ENCODE results near the gene CLCN2.

The CLCN2 gene

DNA sequence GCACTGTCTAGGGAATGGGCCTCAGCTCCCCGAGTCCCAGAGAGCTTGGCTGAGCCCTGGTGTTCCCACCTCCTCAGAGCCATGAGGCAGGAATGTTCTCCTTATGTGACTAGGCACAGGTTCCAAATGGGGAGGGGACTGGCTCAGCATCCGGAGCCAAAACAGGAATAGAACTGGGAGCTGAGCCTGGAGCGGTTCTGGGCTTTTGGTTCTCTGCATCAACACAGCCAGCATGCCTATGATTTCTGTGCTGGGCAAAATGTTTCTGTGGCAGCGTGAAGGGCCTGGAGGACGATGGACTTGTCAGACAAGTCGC lies 24.0 kb downstream of the CLCN2 start, which contains the start of gene FAM131A:
Gene FAM131A (plus strand): TSS at position 202 of the 316 bp plus-strand sequence. CDS start 31 bp downstream, at position 233.
- peaks cover 14% of the 10 kb centered on the region for H3K36me3 ChIP-seq (ENCODE audit: insufficient read depth, low read length)
- H3K4me1 ChIP-seq (ENCODE audit: insufficient read depth, low read length), result peaks cover 23% of the 10 kb centered on the region
- H3K9ac ChIP-seq (ENCODE audit: low read depth, low read length), result peak within 1 kb of the TSS; percentile 76

DNA sequence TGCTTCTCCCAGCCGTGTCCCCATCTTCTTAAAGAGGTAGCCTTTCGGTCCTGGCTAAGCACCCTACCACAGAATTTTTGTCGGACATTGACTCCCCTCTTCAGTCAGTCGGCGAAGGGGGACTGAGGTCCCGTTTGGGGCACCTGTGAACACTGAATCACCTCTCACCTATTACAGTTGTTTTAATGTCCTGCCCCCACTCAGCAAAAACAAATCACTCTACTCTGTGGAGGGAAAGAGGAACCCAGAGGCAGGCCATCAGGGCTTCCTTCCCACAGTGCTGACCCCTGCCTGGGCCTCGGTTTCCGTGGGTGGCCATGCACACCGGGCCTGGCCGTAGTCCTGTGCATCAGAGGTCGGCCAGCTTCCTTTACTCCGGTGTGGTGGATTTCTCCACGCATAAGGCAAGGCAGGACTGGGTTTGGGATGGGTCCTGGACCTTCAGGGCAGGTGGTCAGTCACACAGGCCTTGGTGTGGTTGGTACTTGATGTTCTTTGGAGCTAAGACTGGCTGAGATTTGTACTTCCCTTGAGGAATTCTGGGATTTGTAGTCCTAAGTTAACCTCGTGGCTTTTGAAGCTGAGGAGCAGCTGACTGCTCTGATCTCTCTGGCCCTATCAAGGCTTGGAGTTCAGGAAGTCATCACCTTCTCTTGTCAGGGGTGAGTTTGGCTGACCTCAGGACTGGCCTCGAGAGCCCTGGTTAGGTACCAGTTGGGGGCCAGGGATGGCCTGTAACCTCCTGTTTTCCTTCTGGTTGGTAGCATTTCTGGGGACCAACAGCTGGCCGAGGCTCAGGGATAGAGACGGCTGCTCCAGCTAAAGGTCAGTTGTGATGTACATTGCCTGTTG lies 24.6 kb downstream of the CLCN2 start:
- peaks cover 19% of the 10 kb centered on the region for H3K36me3 ChIP-seq (ENCODE audit: insufficient read depth, low read length)
- H3K4me1 ChIP-seq (ENCODE audit: insufficient read depth, low read length), result peaks cover 22% of the 10 kb centered on the region
- H3K9ac ChIP-seq (ENCODE audit: low read depth, low read length), result peak overlapping the region; percentile 76

More for the DNA sequence above, 24.0 kb downstream of the CLCN2 start, which contains the start of gene FAM131A:
- H3K9me3 ChIP-seq (ENCODE audit: control insufficient read depth, insufficient read depth, low read length), result no peaks in the 10 kb centered on the region

DNA sequence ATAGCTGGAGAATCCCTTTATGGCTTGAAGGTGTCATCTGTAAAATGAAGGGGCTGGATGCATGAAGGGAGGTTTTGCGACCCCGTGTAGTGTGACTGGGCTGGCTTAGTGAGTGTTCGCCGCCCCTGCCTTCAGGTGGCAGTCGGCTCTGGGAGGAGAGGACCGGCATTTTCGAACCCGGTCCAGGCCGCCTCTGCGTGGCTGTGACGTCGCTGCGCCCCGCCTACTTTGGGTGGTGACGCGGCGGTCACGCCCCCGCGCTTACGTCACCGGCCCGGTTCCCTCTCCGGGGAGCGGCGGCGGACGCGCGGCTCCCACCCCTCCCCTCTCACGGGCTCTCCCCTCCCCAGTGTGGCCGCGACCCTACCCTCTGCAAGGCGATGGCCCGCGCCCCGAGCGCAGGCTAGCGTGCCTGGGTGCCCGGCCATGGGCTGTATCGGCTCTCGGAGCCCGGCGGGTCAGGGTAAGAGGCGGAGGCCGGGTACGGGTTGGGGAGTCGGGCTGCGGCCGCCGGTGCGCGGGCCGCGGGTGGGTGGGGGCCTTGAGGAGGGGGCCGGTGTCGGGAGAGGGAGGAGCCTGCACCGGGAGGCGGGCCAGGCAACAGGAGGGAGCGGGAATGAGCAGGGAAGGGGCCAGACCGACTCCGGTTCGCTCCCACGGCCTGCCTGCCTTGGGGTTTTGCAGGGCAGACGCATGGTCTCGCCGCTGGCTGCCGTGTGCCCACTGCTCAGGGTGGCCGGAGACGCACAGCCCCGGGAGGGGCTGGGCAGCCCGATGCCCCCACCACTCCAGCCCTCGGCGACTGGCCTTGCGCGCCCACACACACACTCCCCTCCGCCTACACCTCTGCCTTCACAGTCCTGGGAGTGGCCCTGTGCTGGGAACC lies 25.5 kb downstream of the CLCN2 start:
- peak overlapping the region; percentile 76 for H3K9ac ChIP-seq (ENCODE audit: low read depth, low read length)
- no peaks in the 10 kb centered on the region for H3K9me3 ChIP-seq (ENCODE audit: control insufficient read depth, insufficient read depth, low read length)
- peaks cover 27% of the 10 kb centered on the region for H3K36me3 ChIP-seq (ENCODE audit: insufficient read depth, low read length)
- peaks cover 14% of the 10 kb centered on the region for H3K4me1 ChIP-seq (ENCODE audit: insufficient read depth, low read length)

More for the DNA sequence above, 24.6 kb downstream of the CLCN2 start:
- H3K9me3 ChIP-seq (ENCODE audit: control insufficient read depth, insufficient read depth, low read length), result no peaks in the 10 kb centered on the region

DNA sequence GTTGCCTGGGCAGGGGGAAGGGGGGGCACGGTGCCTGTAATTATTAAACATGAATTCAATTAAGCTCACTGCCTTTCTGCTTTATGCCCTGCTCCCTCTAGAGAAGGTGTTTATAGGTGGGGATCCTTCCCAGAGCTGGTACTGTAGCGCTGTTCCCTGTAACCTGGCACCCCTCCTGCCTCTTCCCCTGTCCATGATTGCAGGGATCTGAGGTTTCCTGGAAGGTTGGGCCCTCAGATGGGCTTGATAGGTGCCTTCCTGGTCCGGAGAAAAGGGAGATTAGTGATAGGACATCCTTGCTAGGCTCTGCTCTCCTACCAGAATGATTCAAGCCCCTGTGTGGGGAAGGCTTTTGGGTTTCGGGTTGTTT lies 26.1 kb downstream of the CLCN2 start:
- peak overlapping the region; percentile 76; the same call in 1 of the 2 replicates for H3K9ac ChIP-seq (ENCODE audit: low read depth, low read length)
- no peaks in the 10 kb centered on the region for H3K9me3 ChIP-seq (ENCODE audit: control insufficient read depth, insufficient read depth, low read length)
- H3K4me1 ChIP-seq (ENCODE audit: insufficient read depth, low read length), result peaks cover 9% of the 10 kb centered on the region; the same call in 1 of the 2 replicates
- peaks cover 27% of the 10 kb centered on the region for H3K36me3 ChIP-seq (ENCODE audit: insufficient read depth, low read length)

DNA sequence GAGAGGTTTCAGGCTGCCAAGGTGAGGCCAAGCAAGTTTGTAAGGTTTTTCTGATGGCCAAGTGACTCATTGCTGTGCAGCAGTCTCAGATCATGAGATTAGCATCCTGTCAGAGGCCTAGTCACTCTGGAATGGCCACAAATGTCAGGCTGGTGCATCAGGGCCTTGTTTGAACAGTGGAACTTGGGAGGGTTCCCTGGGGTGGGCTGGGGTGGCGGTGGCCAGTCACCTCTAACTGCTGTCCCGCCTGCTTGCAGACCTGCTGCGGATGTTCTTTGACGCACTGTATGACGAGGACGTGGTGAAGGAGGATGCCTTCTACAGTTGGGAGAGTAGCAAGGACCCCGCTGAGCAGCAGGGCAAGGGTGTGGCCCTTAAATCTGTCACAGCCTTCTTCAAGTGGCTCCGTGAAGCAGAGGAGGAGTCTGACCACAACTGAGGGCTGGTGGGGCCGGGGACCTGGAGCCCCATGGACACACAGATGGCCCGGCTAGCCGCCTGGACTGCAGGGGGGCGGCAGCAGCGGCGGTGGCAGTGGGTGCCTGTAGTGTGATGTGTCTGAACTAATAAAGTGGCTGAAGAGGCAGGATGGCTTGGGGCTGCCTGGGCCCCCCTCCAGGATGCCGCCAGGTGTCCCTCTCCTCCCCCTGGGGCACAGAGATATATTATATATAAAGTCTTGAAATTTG lies 26.8 kb downstream of the CLCN2 start:
- Histone ChIP-seq H3K9me3 (ENCODE audit: control insufficient read depth, insufficient read depth, low read length) (no peaks in the 10 kb centered on the region), H3K4me1 (ENCODE audit: insufficient read depth, low read length) (peaks cover 9% of the 10 kb centered on the region; the same call in 1 of the 2 replicates), H3K9ac (ENCODE audit: low read depth, low read length) (no peak overlapping the region), H3K36me3 (ENCODE audit: insufficient read depth, low read length) (peaks cover 30% of the 10 kb centered on the region)

DNA sequence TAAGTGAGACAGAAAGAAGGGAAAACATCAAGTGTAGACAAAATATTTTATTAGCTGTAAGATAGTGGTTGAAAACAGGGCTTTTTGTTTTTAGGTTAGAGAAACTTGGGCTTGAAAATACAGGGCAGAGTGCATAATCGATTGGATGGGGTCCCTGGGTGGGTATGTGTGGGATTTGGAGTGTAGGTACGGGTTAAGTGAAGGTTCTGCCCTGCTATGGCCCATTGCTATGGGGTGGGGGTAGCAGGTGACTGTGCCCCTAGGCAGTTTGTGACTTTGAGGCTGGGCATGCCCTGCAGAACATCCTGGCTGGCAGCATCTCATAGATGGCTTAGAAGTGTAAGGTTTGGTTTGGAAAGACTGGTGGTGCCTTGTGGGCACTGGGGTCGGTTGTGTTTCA lies 27.7 kb downstream of the CLCN2 start:
- no peak overlapping the region for H3K9ac ChIP-seq (ENCODE audit: low read depth, low read length)
- H3K4me1 ChIP-seq (ENCODE audit: insufficient read depth, low read length), result peaks cover 9% of the 10 kb centered on the region; the same call in 1 of the 2 replicates
- H3K9me3 ChIP-seq (ENCODE audit: control insufficient read depth, insufficient read depth, low read length), result no peaks in the 10 kb centered on the region
- peaks cover 32% of the 10 kb centered on the region for H3K36me3 ChIP-seq (ENCODE audit: insufficient read depth, low read length)

DNA sequence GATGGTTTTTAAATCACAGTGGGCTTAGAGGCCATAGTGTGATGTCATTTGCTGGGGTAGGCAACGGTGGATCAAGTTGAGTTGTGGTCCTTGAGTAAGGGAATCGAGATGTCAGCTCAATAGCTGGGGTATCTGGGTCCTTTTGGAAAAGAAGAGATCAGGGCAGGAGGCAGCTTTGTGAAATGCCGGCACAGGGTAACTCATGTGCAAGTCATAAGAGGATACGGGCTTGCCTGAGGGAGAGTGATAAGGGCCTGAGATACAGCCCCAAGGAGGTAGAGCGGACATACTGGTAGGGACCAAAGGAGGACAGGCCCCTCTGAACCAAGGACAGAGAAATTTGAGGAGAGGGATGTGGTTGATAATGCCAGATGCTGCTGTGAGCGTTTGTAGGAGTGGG lies 28.2 kb downstream of the CLCN2 start:
- peaks cover 35% of the 10 kb centered on the region for H3K36me3 ChIP-seq (ENCODE audit: insufficient read depth, low read length)
- no peak overlapping the region for H3K9ac ChIP-seq (ENCODE audit: low read depth, low read length)
- peaks cover 9% of the 10 kb centered on the region; the same call in 1 of the 2 replicates for H3K4me1 ChIP-seq (ENCODE audit: insufficient read depth, low read length)
- no peaks in the 10 kb centered on the region for H3K9me3 ChIP-seq (ENCODE audit: control insufficient read depth, insufficient read depth, low read length)

DNA sequence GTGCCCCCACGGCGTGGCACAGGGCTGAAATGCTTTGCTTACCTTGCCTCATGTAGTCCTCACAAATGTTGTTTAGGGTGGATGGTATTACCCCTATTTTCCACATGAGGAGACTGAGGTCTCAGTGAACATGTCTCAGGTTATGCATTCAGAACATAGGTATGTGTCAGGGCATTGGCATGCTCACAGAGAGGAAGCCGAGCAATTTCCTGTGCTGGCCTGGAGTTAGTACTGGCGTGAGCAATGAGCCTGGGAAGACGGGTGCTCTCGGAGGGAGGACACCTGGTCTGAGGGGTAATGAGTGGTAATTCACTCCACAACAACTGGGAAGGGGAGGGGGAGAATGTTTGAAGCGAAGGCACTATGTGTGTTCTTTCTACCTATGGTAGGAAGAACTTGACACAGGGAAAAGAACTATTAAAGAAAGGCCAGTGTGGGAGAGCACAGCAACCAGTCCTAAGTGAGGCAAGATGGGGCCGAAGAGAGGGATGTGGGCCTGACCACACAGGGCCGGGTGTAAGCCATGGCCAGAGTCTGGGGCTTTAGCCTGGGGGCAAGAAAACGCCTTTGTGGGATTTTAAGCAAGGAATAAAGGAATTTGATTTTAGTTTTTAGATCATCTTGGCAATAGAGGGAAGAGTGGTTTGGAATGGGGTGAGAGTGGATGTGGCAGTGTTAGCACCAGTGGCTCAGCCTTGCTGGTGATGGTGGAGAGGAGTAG lies 28.9 kb downstream of the CLCN2 start:
- Histone ChIP-seq H3K9me3 (ENCODE audit: control insufficient read depth, insufficient read depth, low read length) (no peaks in the 10 kb centered on the region), H3K36me3 (ENCODE audit: insufficient read depth, low read length) (peaks cover 37% of the 10 kb centered on the region), H3K4me1 (ENCODE audit: insufficient read depth, low read length) (peaks cover 5% of the 10 kb centered on the region; the same call in 1 of the 2 replicates), H3K9ac (ENCODE audit: low read depth, low read length) (no peak overlapping the region)

DNA sequence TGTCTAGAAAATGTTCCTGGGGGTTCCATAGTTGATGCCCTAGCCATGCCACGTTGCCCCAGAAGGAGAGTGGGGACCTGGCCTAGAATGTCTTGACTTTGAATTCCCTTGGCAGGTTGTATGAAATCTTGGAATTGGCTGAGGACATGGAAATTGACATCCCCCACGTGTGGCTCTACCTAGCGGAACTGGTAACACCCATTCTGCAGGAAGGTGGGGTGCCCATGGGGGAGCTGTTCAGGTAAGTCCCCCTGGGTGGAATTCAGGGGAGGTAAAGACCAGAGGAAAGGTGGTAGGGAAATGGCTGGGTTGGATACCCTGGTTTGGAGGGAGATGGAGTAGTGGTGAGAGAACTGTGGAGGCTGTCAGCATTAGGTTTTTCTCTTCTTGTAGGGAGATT lies 32.9 kb downstream of the CLCN2 start:
- peaks cover 65% of the 10 kb centered on the region for H3K36me3 ChIP-seq (ENCODE audit: insufficient read depth, low read length)
- H3K4me1 ChIP-seq (ENCODE audit: insufficient read depth, low read length), result no peaks in the 10 kb centered on the region
- H3K9me3 ChIP-seq (ENCODE audit: control insufficient read depth, insufficient read depth, low read length), result no peaks in the 10 kb centered on the region
- no peak overlapping the region for H3K9ac ChIP-seq (ENCODE audit: low read depth, low read length)

DNA sequence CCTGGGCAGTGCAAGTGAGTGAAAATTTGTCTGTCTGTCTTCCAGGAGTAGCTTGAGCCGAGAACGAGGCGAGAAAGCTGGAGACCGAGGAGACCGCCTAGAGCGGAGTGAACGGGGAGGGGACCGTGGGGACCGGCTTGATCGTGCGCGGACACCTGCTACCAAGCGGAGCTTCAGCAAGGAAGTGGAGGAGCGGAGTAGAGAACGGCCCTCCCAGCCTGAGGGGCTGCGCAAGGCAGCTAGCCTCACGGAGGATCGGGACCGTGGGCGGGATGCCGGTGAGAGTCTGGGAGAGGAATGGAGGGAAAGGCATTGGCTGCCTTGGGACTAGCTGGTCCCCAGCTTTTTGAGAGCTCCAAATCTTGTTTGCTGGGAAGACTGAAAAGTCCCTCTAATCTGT lies 34.2 kb downstream of the CLCN2 start:
- Histone ChIP-seq H3K36me3 (ENCODE audit: insufficient read depth, low read length) (peaks cover 70% of the 10 kb centered on the region), H3K9ac (ENCODE audit: low read depth, low read length) (no peak overlapping the region), H3K4me1 (ENCODE audit: insufficient read depth, low read length) (no peaks in the 10 kb centered on the region), H3K9me3 (ENCODE audit: control insufficient read depth, insufficient read depth, low read length) (no peaks in the 10 kb centered on the region)

DNA sequence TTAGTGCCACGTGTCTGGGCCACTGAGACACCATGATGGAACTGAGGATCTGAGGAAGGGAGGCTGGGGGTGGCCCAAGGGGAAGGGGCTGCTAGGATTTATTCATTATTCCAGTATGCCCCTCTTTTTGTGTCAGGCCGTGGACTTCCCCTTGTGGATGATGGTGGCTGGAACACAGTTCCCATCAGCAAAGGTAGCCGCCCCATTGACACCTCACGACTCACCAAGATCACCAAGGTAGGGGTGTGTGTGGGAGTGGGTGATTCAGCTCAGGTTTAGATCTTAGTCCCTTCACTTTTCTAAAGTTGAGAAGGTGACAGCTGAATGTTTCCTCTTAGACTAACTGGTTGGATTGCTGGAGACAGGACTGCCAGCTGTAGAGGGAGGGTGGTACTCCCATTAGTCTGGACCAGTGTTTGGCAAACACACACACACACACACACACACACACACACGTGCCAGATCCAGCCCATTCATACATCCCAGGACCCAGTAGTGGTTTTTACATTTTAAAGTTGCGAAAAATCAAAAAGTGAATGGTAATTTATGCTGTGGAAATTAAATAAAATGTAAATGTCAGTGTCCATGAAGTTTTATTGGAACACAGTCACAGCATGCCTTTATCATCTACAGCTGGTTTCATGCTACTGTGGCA lies 35.6 kb downstream of the CLCN2 start:
- no peak overlapping the region for H3K9ac ChIP-seq (ENCODE audit: low read depth, low read length)
- no peaks in the 10 kb centered on the region for H3K9me3 ChIP-seq (ENCODE audit: control insufficient read depth, insufficient read depth, low read length)
- no peaks in the 10 kb centered on the region for H3K4me1 ChIP-seq (ENCODE audit: insufficient read depth, low read length)
- H3K36me3 ChIP-seq (ENCODE audit: insufficient read depth, low read length), result peaks cover 71% of the 10 kb centered on the region

DNA sequence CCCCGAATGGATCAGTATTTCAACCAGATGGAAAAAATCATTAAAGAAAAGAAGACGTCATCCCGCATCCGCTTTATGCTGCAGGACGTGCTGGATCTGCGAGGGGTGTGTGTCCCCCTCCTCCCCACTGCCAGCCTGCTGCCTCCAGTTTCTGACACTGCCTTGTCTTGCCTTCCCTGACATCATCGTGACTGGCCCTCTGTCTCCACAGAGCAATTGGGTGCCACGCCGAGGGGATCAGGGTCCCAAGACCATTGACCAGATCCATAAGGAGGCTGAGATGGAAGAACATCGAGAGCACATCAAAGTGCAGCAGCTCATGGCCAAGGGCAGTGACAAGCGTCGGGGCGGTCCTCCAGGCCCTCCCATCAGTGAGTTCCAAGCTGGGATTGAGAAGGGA lies 36.1 kb downstream of the CLCN2 start:
- Histone ChIP-seq H3K9ac (ENCODE audit: low read depth, low read length) (no peak overlapping the region), H3K4me1 (ENCODE audit: insufficient read depth, low read length) (no peaks in the 10 kb centered on the region), H3K36me3 (ENCODE audit: insufficient read depth, low read length) (peaks cover 75% of the 10 kb centered on the region), H3K9me3 (ENCODE audit: control insufficient read depth, insufficient read depth, low read length) (no peaks in the 10 kb centered on the region)

DNA sequence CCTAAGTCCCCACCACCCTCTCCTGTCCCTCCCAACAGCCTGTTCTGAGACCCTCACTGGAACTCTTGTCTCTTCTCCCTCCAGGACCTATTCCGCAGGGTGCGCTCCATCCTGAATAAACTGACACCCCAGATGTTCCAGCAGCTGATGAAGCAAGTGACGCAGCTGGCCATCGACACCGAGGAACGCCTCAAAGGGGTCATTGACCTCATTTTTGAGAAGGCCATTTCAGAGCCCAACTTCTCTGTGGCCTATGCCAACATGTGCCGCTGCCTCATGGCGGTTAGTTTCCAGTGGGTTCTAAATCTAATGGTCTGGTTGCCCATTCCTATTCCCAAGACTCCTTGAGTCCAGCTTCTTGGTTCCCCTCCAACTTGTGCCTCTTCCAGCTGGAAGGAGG lies 37.7 kb downstream of the CLCN2 start:
- Histone ChIP-seq H3K36me3 (ENCODE audit: insufficient read depth, low read length) (peaks cover 75% of the 10 kb centered on the region), H3K4me1 (ENCODE audit: insufficient read depth, low read length) (no peaks in the 10 kb centered on the region; the same call in 1 of the 2 replicates), H3K9me3 (ENCODE audit: control insufficient read depth, insufficient read depth, low read length) (no peaks in the 10 kb centered on the region), H3K9ac (ENCODE audit: low read depth, low read length) (no peak overlapping the region)

All from ES-I3 (cell line).